Endodermal cell (in vitro differentiated cells): ENCODE data around the gene RBMS1. TPM values are rescaled to one million over a fixed set of nuclear protein-coding genes. Genes with fewer than 3 reads are reported as not detected.

ENCODE experiments used
- DNase-seq: peaks from one replicate; pipeline ENCODE4 v3.0.0-alpha.2; 2017
- H3K27ac ChIP-seq: 2 replicates; pipeline ENCODE4 v1.5.1; 2013; ENCODE audit warnings: mild to moderate bottlenecking, low read depth, low read length, moderate library complexity
- H3K27me3 ChIP-seq: 2 replicates; pipeline ENCODE4 v1.6.1; 2013; ENCODE audit warnings: mild to moderate bottlenecking, low read length, moderate library complexity; ENCODE audit not compliant: insufficient read depth, control insufficient read depth, poor library complexity, severe bottlenecking
- H3K36me3 ChIP-seq: 2 replicates; pipeline ENCODE4 v1.7.0; 2013; ENCODE audit warnings: mild to moderate bottlenecking, low read length, moderate library complexity; ENCODE audit not compliant: control insufficient read depth, insufficient read depth
- H3K4me1 ChIP-seq: one replicate; pipeline ENCODE4 v1.7.0; 2013; ENCODE audit warnings: low read length; ENCODE audit not compliant: control insufficient read depth, insufficient read depth
- H3K4me3 ChIP-seq: 2 replicates; pipeline ENCODE4 v1.5.1; 2013; ENCODE audit warnings: mild to moderate bottlenecking, low read length, moderate library complexity
- H3K9ac ChIP-seq: 2 replicates; pipeline ENCODE4 v1.6.1; 2013; ENCODE audit warnings: mild to moderate bottlenecking, low read length, moderate library complexity; ENCODE audit not compliant: poor library complexity, severe bottlenecking; ENCODE audit errors: extremely low read depth
- H3K9me3 ChIP-seq: 2 replicates; pipeline ENCODE4 v1.6.1; 2013; ENCODE audit warnings: mild to moderate bottlenecking, low read length, moderate library complexity; ENCODE audit not compliant: control insufficient read depth
- H3K27ac Mint-ChIP-seq: 2 replicates; pipeline ENCODE4 v1.8.0; 2020; ENCODE audit warnings: mixed read lengths
- H3K27me3 Mint-ChIP-seq: 2 replicates; pipeline ENCODE4 v1.8.0; 2021; ENCODE audit warnings: mild to moderate bottlenecking, mixed read lengths; ENCODE audit not compliant: insufficient read depth
- H3K36me3 Mint-ChIP-seq: 2 replicates; pipeline ENCODE4 v1.8.0; 2020; ENCODE audit warnings: low read depth, mixed read lengths
- H3K4me1 Mint-ChIP-seq: 2 replicates; pipeline ENCODE4 v1.8.0; 2020; ENCODE audit warnings: mixed read lengths
- H3K4me3 Mint-ChIP-seq: 2 replicates; pipeline ENCODE4 v1.8.0; 2020; ENCODE audit warnings: mild to moderate bottlenecking, moderate library complexity, mixed read lengths
- H3K9me3 Mint-ChIP-seq: 2 replicates; pipeline ENCODE4 v1.8.0; 2020; ENCODE audit warnings: mild to moderate bottlenecking, mixed read lengths
- WGBS, 2 experiments: methylation state at CpG; one replicate each; pipeline versions ENCODE4 v1.1.5 to v1.1.7; 2013; ENCODE audit warnings: missing lambda C conversion rate in 2 of 2, mixed read lengths in 1 of 2; ENCODE audit not compliant: insufficient coverage in 1 of 2, insufficient read length in 1 of 2; 5-methylcytosine and 5-hydroxymethylcytosine counted together
- total RNA-seq, 2 donors: library from RNA; stranded (reverse); fragmentation: NEBNext Ultra II Directional in 1 of 2; extraction: Animal tissue kit (Norgen Biotek cat#: 25700) in 1 of 2; gene quantifications; 2 replicates in 1 of 2; 3 replicates in 1 of 2; pipeline ENCODE4 v1.2.1, GENCODE V29; 2021
- TF ChIP-seq, protein P1 (sequence below): fragments of 200-600 bp; sonication (generic); conservative IDR thresholded peaks from 2 replicates; pipeline ENCODE4 v1.5.0; 2021; ENCODE audit warnings: antibody characterized with exemption, mild to moderate bottlenecking

Gene RBMS1
- total RNA-seq, 2 donors from 2014 or later: 90.7 to 124 TPM

DNA sequence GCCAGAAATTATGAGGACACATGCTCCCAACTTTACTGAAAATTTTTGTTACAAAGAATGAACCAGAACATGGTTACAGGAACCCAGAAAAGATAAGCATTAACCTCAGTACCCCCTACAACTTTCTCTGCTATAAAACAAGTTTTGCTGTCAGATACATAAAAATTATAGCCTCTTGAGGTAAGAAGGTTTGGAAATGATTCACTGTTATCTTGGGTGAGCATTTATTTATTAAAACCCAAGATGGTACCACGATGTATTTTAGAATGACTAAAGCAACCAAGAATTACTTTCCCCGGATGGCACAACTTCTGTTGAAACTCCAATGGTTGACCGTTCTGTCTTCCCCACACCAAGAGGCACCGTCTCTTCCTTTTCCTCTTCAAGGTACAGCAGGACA lies 72.9 kb downstream of the RBMS1 start:
- Mint-ChIP-seq H3K9me3 (peaks cover 4% of the 10 kb centered on the region), H3K4me1 (no peaks in the 10 kb centered on the region), H3K27me3 (no peaks in the 10 kb centered on the region), H3K4me3 (no peak overlapping the region), H3K27ac (no peak overlapping the region), H3K36me3 (peaks cover 17% of the 10 kb centered on the region)
- Histone ChIP-seq H3K27me3 (no peaks in the 10 kb centered on the region), H3K9ac (no peak overlapping the region), H3K4me3 (no peak overlapping the region), H3K36me3 (peaks cover 5% of the 10 kb centered on the region), H3K9me3 (no peaks in the 10 kb centered on the region), H3K27ac (no peak overlapping the region), H3K4me1 (no peaks in the 10 kb centered on the region)
- 95 to 100% methylated on average over 3 to 4 of the region's 4 CpGs for WGBS, 2 experiments
- TF ChIP-seq, protein P1, sequence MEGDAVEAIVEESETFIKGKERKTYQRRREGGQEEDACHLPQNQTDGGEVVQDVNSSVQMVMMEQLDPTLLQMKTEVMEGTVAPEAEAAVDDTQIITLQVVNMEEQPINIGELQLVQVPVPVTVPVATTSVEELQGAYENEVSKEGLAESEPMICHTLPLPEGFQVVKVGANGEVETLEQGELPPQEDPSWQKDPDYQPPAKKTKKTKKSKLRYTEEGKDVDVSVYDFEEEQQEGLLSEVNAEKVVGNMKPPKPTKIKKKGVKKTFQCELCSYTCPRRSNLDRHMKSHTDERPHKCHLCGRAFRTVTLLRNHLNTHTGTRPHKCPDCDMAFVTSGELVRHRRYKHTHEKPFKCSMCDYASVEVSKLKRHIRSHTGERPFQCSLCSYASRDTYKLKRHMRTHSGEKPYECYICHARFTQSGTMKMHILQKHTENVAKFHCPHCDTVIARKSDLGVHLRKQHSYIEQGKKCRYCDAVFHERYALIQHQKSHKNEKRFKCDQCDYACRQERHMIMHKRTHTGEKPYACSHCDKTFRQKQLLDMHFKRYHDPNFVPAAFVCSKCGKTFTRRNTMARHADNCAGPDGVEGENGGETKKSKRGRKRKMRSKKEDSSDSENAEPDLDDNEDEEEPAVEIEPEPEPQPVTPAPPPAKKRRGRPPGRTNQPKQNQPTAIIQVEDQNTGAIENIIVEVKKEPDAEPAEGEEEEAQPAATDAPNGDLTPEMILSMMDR: no peak
- DNase-seq: no peak

DNA sequence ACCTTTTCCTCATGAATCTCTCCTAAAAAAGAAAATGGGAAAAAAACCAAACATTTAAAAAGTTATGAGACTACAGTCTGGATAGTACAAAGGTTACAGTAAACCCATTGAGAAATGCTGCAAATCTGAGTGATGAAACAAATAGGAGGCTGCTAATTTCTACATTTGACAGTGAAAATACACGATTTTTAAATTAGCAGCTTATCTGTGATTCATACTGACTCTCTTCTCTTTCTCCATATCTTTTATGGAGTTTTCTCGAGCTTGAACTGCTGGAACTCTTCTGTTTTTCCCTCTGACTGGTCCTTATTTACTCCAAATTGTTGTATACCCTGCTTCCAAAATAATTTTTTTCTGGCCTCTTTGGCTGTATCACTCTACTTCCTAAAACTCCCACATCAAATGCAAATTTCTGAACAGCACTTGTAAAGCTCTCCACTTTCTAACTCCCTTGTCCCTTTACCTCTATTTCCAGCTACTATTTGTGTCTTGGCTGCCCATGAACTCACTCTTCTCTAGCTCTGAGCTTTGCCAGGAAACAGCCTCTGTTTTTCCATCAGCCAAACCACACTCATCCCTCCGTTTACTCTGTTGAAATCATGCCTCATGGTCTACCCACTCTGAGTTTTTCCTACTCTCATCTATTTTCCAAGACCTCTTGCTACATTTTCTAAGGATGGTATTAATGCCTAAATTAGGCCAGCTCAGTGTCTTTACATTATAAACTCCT lies 73.7 kb downstream of the RBMS1 start:
- TF ChIP-seq, protein P1: no peak
- H3K9ac ChIP-seq: no peak overlapping the region
- H3K9me3 ChIP-seq: no peaks in the 10 kb centered on the region
- Mint-ChIP-seq H3K4me3 (no peak overlapping the region), H3K27me3 (no peaks in the 10 kb centered on the region), H3K27ac (no peak overlapping the region), H3K9me3 (peaks cover 4% of the 10 kb centered on the region), H3K4me1 (no peaks in the 10 kb centered on the region), H3K36me3 (peaks cover 17% of the 10 kb centered on the region)
- no peaks in the 10 kb centered on the region for H3K27me3 ChIP-seq
- H3K4me3 ChIP-seq: no peak overlapping the region
- H3K36me3 ChIP-seq: peaks cover 5% of the 10 kb centered on the region
- H3K4me1 ChIP-seq: no peaks in the 10 kb centered on the region
- no peak overlapping the region for H3K27ac ChIP-seq
- WGBS, 2 experiments: 84 to 85% methylated on average over 3 of the region's 3 CpGs
- no peak for DNase-seq

DNA sequence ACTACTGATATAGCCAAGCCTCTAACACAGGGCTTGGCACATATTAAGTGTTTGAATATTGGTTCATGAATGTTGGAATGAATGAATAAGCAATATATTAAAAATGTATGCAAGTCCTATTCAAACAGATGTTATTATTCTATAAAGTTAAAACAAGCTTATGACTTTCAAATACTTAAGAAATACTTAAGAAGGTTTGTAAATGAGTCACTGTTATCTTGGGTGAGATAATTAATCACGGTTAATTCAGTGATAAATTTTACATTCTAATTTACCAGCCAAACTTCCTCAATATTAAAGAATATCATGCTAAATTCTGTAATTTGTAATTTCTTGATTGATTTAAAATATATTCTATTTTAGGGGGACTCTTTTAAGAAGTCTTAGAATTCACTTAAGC lies 74.8 kb downstream of the RBMS1 start:
- H3K36me3 ChIP-seq: peaks cover 5% of the 10 kb centered on the region
- no peaks in the 10 kb centered on the region for H3K4me1 ChIP-seq
- no peak overlapping the region for H3K4me3 ChIP-seq
- H3K27ac Mint-ChIP-seq: no peak overlapping the region
- no peak for DNase-seq
- no peaks in the 10 kb centered on the region for H3K4me1 Mint-ChIP-seq
- no peak overlapping the region for H3K9ac ChIP-seq
- no peak overlapping the region for H3K27ac ChIP-seq
- no peaks in the 10 kb centered on the region for H3K27me3 ChIP-seq
- H3K9me3 Mint-ChIP-seq: peaks cover 4% of the 10 kb centered on the region
- peaks cover 17% of the 10 kb centered on the region for H3K36me3 Mint-ChIP-seq
- H3K9me3 ChIP-seq: no peaks in the 10 kb centered on the region
- TF ChIP-seq, protein P1: no peak
- no CpG with 5 or more reads among the region's 1 CpG for WGBS, 2 experiments
- no peaks in the 10 kb centered on the region for H3K27me3 Mint-ChIP-seq
- no peak overlapping the region for H3K4me3 Mint-ChIP-seq
